HG03520 (cell line): ENCODE data around the gene ATP6V0A1.
"Not testable (repeated sequence)": the region's sequence is repeated elsewhere in the genome, so short reads cannot be mapped to it uniquely, and the experiment has no call there.

Experiments used
- ATAC-seq: cut with Tn5 transposase; IDR thresholded peaks from one replicate; pipeline ENCODE4 v1.9.1; 2021; ENCODE audit warnings: mild to moderate bottlenecking, moderate library complexity; ENCODE audit not compliant: unreplicated experiment

The ATP6V0A1 gene

DNA sequence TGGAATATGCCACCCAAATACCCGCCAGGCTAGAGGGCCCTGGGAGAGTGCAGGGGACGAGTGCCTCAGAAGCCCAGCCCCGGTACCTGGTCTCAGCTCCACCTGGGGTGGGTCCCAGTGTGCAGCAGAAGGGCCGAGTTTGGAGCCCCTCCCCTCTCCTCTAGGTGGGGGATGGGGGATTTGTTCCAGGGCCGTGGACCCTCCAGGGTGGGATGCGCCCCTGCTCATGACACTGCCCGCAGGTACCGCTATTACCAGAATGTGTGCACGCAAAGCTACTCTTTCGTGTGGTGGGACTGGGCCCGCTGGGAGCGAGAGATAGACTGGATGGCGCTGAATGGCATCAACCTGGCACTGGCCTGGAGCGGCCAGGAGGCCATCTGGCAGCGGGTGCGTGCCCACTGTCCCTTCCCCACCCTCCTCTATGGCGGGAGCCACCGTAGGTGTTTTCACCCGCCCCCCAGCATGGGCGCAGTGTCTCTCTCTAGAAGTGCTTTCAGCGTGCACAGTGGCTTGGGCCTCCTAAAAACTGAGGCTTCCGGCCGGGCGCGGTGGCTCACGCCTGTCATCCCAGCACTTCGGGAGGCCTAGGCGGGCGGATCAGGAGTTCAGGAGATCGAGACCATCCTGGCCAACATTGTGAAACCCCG lies 78.6 kb downstream of the ATP6V0A1 start:
- no peak for ATAC-seq

DNA sequence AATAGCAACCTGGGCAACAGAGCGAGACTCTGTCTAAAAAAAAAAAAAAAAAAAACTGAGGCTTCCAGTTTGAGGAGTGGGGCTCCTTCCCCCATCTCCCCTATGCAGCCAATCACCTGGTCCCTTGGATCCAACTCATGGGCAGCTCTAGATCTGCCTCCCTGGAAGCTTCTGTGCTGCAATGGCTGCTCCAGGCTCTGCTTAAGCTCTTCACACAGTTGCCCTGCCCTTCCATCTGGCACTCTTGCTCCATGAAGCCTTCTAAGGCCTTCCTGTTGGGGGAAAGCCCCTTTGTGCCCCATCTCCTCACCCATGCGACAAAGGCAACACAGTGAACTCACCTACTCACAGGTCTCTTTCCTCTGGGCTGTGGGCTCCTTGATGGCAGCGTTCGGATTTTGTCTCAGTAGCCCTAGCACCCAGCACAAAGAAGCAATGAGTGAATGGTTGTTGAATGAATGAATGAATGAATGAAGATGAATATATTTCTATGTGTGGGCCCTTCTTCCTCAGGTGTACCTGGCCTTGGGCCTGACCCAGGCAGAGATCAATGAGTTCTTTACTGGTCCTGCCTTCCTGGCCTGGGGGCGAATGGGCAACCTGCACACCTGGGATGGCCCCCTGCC lies 79.3 kb downstream of the ATP6V0A1 start:
- no peak for ATAC-seq

DNA sequence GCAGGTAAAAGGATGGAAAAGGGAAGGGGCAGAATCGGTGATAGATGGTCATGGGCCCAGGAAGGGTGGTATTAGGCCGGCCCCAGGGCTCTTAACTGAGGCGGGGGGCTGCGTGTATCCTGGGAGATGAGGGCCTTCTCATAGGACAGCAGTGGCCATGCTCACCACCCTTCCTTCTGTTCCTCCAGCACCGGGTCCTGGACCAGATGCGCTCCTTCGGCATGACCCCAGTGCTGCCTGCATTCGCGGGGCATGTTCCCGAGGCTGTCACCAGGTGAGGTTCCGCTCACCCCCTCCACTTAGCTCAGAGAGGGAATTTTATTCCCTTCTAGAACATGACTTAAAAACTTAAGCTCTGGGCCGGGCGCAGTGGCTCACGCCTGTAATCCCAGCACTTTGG lies 79.8 kb downstream of the ATP6V0A1 start:
- no peak for ATAC-seq

DNA sequence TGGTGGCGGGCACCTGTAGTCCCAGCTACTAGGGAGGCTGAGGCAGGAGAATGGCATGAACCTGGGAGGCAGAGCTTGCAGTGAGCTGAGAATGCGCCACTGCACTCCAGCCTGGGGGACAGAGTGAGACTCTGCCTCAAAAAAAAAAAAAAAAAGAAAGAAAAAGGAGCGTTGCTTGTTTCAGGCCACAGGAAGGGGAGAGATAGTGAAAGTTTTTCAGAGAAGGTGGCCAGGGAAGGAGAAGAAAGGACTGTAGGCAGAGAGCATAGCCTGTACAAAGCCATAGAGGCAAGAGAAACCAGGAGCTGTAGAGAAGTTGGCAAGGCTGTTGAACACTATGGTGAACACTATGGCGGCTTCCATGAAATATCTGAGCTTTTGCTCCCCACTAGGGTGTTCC lies 81.9 kb downstream of the ATP6V0A1 start:
- ATAC-seq = not testable (repeated sequence)

DNA sequence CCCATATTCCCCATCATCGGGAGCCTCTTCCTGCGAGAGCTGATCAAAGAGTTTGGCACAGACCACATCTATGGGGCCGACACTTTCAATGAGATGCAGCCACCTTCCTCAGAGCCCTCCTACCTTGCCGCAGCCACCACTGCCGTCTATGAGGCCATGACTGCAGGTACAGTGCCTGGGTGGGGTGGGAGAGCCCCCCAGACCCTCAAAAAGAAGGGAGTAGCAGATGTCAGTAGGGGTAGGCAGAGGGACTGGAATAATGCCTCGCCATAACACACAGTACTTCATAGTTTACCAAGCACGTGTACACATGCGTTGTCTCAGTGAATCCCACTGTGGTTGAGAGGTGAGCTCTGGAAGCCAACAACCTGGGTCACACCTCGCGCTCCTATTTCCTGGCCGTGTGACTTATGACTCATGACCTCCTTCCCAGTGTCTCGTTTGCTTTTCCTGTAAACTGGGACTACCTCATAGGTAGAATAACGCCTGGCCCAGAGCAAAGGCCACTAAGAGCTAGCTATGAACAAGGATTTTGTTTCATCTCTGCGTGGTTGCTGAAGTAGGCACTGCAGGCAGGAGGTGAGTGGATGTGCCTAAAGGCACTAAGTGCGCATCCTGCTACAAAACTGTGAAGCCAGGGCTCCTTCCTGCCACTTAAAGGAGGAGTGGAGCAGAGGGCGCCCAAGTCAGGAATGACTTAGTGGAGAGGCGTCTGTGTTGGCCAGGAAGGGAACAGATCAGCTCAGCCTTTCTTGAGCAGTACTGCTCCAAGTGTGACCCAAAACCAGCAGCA lies 82.6 kb downstream of the ATP6V0A1 start:
- no peak for ATAC-seq

DNA sequence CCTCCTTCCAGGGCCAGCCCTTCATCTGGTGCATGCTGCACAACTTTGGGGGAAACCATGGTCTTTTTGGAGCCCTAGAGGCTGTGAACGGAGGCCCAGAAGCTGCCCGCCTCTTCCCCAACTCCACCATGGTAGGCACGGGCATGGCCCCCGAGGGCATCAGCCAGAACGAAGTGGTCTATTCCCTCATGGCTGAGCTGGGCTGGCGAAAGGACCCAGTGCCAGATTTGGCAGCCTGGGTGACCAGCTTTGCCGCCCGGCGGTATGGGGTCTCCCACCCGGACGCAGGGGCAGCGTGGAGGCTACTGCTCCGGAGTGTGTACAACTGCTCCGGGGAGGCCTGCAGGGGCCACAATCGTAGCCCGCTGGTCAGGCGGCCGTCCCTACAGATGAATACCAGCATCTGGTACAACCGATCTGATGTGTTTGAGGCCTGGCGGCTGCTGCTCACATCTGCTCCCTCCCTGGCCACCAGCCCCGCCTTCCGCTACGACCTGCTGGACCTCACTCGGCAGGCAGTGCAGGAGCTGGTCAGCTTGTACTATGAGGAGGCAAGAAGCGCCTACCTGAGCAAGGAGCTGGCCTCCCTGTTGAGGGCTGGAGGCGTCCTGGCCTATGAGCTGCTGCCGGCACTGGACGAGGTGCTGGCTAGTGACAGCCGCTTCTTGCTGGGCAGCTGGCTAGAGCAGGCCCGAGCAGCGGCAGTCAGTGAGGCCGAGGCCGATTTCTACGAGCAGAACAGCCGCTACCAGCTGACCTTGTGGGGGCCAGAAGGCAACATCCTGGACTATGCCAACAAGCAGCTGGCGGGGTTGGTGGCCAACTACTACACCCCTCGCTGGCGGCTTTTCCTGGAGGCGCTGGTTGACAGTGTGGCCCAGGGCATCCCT lies 84.8 kb downstream of the ATP6V0A1 start:
- ATAC-seq = no peak

DNA sequence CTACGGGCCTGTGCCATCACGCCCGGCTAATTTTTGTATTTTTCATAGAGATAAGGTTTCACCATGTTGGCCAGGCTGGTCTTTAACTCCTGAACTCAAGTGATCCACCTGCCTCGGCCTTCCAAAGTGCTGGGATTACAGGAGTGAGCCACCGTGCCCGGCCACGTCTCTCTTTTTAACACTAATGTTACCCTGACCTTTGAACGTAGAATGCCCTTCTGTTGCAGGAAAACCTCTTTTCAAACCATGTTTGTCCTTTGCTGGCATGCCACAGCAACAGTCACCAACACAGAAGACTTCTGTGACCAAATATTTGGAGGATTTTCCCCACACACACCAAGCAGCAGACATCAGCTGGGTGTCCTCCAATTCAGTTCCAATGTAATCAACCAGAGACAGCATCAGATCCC lies 86.2 kb downstream of the ATP6V0A1 start:
- no peak for ATAC-seq

DNA sequence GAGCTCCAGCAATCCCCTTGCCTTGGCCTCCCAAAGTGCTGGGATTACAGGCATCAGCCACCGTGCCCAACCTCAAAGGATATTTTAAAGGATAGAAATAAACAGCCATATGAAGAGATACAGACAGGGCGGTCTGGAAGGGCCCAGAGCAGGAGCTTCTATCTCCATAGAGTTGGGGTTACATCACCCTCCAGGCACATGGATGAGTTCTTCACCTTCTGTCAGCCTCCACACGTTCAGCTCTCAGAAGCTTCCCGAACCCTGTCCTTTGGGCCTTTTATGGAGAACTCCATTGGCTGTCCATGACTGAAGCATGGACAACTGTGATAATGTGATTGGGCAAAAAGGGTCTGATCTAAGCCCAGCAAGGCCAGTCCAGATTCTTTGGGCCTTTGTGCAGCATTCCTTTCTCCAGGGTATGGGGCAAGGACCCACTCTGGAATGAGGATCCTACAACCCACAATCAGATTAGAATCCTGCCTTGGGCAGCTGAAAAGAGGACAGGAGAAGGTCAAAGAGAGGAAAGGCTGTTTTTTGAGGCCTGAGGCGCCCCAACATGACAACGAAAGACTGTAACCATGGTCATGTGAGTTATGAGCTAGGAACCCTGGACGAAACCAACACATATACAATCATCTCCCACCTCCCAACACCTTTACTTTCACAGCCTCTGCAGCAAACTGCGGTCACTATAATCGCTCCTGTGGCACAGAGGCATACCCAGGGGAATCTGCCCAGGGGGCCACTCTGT lies 87.3 kb downstream of the ATP6V0A1 start:
- ATAC-seq = not testable (repeated sequence)

DNA sequence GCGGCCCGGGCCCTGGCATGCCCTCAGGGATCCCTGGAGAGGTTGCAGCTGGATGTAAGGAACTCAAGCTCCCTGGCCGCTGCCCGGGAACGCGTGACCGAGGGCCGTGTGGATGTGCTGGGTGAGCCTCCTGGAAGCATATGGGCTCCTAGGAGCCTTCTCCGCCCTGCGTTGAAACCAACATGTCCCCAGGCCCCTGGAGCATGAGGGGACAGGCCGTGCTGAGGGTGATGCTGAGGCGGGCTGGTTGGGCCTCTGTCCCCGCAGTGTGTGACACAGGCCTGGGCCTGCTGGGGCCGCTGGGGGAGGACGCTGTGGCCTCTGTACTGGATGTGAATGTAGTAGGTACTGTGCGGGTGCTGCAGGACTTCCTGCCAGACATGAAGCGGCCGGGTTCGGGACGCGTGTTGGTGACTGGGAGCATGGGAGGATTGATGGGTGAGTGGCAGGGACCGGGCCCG lies 88.4 kb downstream of the ATP6V0A1 start:
- ATAC-seq = no peak

DNA sequence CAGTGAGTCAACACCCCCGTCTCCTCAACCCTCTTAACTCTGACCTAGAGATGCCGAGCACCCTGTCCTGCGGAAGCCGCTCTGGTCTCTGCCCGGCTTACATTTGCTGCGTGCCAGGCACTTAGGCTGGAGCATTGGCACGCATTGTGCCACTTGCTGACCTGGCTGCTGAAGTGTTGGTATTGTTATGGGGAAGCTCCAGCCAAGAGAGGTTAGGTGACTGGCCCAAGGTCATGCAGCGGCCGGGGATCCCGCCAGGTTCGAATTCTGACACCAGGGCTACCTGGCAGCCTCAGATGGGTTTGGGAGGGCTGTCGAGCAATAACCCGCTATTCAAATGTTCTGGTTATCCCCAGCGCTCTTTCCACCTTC lies 89.0 kb downstream of the ATP6V0A1 start:
- ATAC-seq = no peak

DNA sequence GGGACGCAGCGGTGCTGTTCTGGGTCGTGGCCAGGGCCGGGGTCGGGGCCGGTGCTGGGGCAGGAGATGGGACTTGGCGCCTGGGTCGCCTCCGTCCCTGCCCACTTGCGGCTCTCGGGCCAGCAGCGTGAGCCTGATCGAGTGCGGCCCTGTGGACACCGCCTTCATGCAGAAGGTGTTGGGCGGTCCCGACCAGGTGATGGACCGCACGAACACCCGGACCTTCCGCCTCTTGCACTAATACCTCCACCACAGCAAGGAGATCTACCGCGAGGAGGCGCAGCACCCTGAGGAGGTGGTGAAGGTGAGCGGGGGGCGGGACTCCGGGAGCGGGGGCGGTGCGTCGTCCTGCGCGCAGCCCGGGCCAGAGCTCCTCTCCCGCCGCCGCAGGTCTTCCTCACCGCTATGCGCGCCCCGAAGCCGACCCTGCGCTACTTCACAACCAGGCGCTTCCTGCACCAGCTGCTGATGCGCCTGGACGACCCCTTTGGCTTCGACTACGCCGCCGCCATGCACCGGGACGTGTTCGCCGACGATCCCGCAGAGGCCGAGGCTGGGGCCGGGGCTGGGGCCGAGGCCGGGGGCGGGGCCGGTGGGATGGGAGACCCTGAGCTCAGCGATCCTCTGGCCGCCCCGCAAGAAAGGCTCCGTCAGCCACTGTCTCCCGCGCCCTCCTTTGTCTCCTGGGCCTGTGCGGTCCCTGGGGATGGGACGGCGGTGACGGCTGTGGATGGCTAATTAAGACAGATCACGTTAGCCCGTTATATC lies 89.6 kb downstream of the ATP6V0A1 start:
- ATAC-seq = peak; percentile 63

DNA sequence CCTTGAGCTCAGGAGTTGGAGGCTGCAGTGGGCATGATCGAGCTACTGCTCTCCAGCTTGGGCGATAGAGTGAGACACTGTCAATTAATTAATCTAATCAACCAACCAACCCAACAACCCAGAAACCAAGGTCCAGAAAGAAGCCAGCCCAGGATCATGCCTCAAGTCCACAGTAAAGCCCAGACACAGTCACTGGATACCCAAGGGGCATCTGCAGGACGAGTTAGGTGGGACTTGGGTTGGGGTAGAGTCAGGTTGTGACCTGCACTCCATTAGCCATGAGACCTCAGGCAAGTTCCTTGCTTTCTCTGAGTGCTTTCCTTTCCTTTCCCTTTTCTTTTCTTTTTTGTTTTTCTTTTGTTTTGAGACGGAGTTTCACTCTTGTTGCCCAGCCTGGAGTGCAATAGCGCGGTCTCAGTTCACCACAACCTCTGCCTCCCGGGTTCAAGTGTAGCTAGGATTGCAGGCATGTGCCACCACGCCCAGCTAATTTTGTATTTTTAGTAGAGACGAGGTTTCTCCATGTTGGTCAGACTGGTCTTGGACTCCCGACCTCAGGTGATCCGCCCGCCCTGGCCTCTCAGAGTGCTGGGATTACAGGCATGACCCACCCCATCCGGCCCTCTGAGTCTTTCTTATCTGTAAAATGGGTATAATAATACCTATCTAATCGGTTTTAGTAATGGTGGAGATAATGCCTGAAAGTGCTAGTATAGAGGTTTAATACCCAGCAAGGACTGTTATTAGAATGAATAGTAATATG lies 90.5 kb downstream of the ATP6V0A1 start:
- ATAC-seq = no peak

DNA sequence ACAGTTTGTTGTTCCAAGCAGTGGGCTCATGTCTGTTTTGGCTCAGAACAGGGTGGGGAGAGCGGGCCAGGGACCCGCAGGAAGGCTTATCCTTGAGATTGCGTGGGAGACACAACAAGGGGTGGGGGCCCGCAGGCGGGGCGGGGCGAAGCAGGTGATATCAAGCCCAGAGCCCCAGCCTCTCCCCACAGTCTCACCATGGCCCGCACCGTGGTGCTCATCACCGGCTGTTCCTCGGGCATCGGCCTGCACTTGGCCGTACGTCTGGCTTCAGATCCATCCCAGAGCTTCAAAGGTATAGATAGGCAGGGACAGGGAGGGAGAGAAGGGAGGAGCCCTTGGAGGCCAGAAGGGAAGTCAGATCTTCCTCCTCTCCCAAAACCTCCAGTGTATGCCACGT lies 94.1 kb downstream of the ATP6V0A1 start, which contains the start of gene HSD17B1:
TSS of gene HSD17B1 (plus strand) at position 188 of the 400 bp plus-strand sequence. CDS start at position 199, 11 bp downstream.
- ATAC-seq = not testable (repeated sequence)

DNA sequence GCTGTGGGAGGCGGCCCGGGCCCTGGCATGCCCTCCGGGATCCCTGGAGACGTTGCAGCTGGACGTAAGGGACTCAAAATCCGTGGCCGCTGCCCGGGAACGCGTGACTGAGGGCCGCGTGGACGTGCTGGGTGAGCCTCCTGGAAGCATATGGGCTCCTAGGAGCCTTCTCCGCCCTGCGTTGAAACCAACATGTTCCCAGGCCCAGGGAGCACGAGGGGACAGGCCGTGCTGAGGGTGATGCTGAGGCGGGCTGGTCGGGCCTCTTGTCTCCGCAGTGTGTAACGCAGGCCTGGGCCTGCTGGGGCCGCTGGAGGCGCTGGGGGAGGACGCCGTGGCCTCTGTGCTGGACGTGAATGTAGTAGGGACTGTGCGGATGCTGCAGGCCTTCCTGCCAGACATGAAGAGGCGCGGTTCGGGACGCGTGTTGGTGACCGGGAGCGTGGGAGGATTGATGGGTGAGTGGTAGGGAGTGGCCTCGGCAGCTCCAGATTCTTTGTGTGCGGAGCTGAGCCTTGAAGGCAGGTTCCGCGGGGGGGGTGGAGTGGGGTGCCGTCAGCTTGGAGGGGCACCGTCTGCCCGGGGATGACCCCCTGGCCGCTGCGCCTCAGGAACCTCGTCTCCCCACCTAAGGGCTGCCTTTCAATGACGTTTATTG lies 94.6 kb downstream of the ATP6V0A1 start:
- ATAC-seq = no peak

DNA sequence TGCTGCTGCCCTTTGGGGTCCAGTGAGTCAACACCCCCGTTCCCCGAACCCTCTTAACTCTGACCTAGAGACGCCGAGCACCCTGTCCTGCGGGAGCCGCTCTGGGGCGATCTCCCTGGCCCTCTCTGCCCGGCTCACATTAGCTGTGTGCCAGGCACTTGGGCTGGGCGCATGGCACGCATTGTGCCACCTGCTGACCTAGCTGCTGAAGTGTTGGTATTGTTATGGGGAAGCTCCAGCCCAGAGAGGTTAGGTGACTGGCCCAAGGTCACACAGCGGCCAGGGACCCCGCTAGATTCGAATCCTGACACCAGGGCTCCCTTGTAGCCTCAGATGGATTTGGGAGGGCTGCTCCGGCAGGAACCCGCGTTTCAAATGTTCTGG lies 95.2 kb downstream of the ATP6V0A1 start:
- no peak for ATAC-seq

DNA sequence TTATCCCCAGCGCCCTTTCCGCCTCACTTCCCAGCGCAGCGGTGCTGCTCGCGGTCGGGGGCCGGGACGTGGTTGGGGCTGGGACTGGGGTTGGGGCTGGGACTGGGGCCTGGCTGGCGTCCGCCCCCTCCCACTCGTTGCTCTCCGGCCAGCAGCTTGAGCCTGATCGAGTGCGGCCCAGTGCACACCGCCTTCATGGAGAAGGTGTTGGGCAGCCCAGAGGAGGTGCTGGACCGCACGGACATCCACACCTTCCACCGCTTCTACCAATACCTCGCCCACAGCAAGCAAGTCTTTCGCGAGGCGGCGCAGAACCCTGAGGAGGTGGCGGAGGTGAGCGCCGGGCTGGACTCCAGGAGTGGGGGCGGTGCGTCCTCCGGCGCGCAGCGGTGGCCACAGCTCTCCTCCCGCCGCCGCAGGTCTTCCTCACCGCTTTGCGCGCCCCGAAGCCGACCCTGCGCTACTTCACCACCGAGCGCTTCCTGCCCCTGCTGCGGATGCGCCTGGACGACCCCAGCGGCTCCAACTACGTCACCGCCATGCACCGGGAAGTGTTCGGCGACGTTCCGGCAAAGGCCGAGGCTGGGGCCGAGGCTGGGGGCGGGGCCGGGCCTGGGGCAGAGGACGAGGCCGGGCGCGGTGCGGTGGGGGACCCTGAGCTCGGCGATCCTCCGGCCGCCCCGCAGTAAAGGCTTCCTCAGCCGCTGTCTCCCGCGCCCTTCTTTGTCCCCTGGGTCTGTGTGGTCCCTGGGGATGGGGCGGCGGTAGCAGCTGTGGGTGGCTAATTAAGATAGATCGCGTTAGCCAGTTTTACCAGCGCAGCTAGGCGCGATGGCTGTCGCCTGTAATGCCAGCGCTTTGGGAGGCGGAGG lies 95.8 kb downstream of the ATP6V0A1 start:
- ATAC-seq = peak; percentile 68

DNA sequence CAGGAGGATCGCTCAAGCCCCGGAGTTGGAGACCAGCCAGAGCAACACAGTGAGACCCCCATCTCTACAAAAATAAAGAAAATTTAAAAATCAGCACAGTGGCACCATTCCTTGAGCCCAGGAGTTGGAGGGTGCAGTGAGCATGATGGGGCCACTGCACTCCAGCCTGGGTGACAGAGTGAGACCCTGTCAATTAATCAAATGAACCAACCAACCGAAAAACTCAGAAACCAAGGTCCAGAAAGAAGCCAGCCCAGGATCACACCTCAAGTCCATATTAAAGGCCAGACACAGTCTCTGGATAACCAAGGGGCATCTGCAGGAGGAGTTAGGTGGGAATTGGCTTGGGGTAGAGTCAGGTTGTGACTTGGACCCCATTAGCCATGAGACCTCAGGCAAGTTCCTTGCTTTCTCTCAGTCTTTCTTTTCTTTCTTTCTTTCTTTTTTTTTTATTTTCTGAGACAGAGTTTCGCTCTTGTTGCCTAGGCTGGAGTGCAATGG lies 96.5 kb downstream of the ATP6V0A1 start:
- no peak for ATAC-seq
